Measurements from ENCODE around the gene DGKE.

DGKE gene

GRCh38 chr17:56819030-56819429 is 14.9 kb upstream of the DGKE start:
- Histone ChIP-seq H3K36me3 (replicated peaks; ENCODE audit: low read depth, low read length) (no peaks in the 10 kb centered on the region), H3K9ac (ENCODE audit: low read length) (no peak overlapping the region), H3K79me2 (ENCODE audit: low read length) (no peaks in the 10 kb centered on the region), H4K20me1 (ENCODE audit: insufficient read depth, low read length) (no peaks in the 10 kb centered on the region), H3K4me1 (ENCODE audit: low read length) (peaks cover 11% of the 10 kb centered on the region), H3K4me2 (ENCODE audit: low read length) (peak overlapping the region; percentile 67), H3K9me3 (ENCODE audit: insufficient read depth, low read length) (no peaks in the 10 kb centered on the region), H3K4me3 (ENCODE audit: low read length) (no peak overlapping the region), H3K27ac (ENCODE audit: low read length) (no peak overlapping the region), H2AFZ (ENCODE audit: low read depth, low read length) (no peak overlapping the region), H3K27me3 (ENCODE audit: low read depth, low read length) (no peaks in the 10 kb centered on the region)
- TF ChIP-seq EZH2phosphoT487 (IDR thresholded peaks at IDR 0.05; ENCODE audit: low read depth) (no peak), CTCF (IDR thresholded peaks at IDR 0.05; ENCODE audit: low read depth, low read length) (no peak)

GRCh38 chr17:56819431-56820145 is 14.4 kb upstream of the DGKE start:
- H3K4me3 ChIP-seq (ENCODE audit: low read length) = peak overlapping the region; percentile 30
- H3K9ac ChIP-seq (ENCODE audit: low read length) = no peak overlapping the region
- H3K4me2 ChIP-seq (ENCODE audit: low read length) = peak overlapping the region; percentile 67
- TF ChIP-seq CTCF (IDR thresholded peaks at IDR 0.05; ENCODE audit: low read depth, low read length) (peak; percentile 67), EZH2phosphoT487 (IDR thresholded peaks at IDR 0.05; ENCODE audit: low read depth) (no peak)
- no peaks in the 10 kb centered on the region for H3K36me3 ChIP-seq (replicated peaks; ENCODE audit: low read depth, low read length)
- no peaks in the 10 kb centered on the region for H3K79me2 ChIP-seq (ENCODE audit: low read length)
- H4K20me1 ChIP-seq (ENCODE audit: insufficient read depth, low read length) = no peaks in the 10 kb centered on the region
- H3K9me3 ChIP-seq (ENCODE audit: insufficient read depth, low read length) = no peaks in the 10 kb centered on the region
- H3K27me3 ChIP-seq (ENCODE audit: low read depth, low read length) = no peaks in the 10 kb centered on the region
- peaks cover 11% of the 10 kb centered on the region for H3K4me1 ChIP-seq (ENCODE audit: low read length)
- H3K27ac ChIP-seq (ENCODE audit: low read length) = no peak overlapping the region
- 0 out of 2 replicates have a peak overlapping the region, but pooled peaks have one; percentile 49 for H2AFZ ChIP-seq (ENCODE audit: low read depth, low read length)

GRCh38 chr17:56820207-56820606 is 13.7 kb upstream of the DGKE start:
- H3K4me1 ChIP-seq (ENCODE audit: low read length) = peaks cover 11% of the 10 kb centered on the region
- H3K4me3 ChIP-seq (ENCODE audit: low read length) = no peak overlapping the region
- H3K79me2 ChIP-seq (ENCODE audit: low read length) = no peaks in the 10 kb centered on the region
- no peaks in the 10 kb centered on the region for H4K20me1 ChIP-seq (ENCODE audit: insufficient read depth, low read length)
- no peak overlapping the region for H2AFZ ChIP-seq (ENCODE audit: low read depth, low read length)
- H3K27ac ChIP-seq (ENCODE audit: low read length) = no peak overlapping the region
- H3K36me3 ChIP-seq (replicated peaks; ENCODE audit: low read depth, low read length) = no peaks in the 10 kb centered on the region
- H3K4me2 ChIP-seq (ENCODE audit: low read length) = no peak overlapping the region
- no peak overlapping the region for H3K9ac ChIP-seq (ENCODE audit: low read length)
- H3K9me3 ChIP-seq (ENCODE audit: insufficient read depth, low read length) = no peaks in the 10 kb centered on the region
- TF ChIP-seq CTCF (IDR thresholded peaks at IDR 0.05; ENCODE audit: low read depth, low read length) = no peak
- TF ChIP-seq EZH2phosphoT487 (IDR thresholded peaks at IDR 0.05; ENCODE audit: low read depth) = no peak
- H3K27me3 ChIP-seq (ENCODE audit: low read depth, low read length) = no peaks in the 10 kb centered on the region

- H3K79me2 ChIP-seq (ENCODE audit: low read length) = no peaks in the 10 kb centered on the region
- no peak overlapping the region for H3K4me2 ChIP-seq (ENCODE audit: low read length)
- no peak overlapping the region for H3K4me3 ChIP-seq (ENCODE audit: low read length)
- H3K27me3 ChIP-seq (ENCODE audit: low read depth, low read length) = no peaks in the 10 kb centered on the region
- H3K9ac ChIP-seq (ENCODE audit: low read length) = no peak overlapping the region
- H3K9me3 ChIP-seq (ENCODE audit: insufficient read depth, low read length) = no peaks in the 10 kb centered on the region
- no peaks in the 10 kb centered on the region for H3K36me3 ChIP-seq (replicated peaks; ENCODE audit: low read depth, low read length)
- no peak overlapping the region for H2AFZ ChIP-seq (ENCODE audit: low read depth, low read length)
- peaks cover 11% of the 10 kb centered on the region for H3K4me1 ChIP-seq (ENCODE audit: low read length)
- no peak overlapping the region for H3K27ac ChIP-seq (ENCODE audit: low read length)
- H4K20me1 ChIP-seq (ENCODE audit: insufficient read depth, low read length) = no peaks in the 10 kb centered on the region
- TF ChIP-seq EZH2phosphoT487 (IDR thresholded peaks at IDR 0.05; ENCODE audit: low read depth) = no peak
Measured at GRCh38 chr17:56821847-56822534, 12.0 kb upstream of the DGKE start.
